ENCODE measurements around the gene AMER2. TPM values are rescaled to one million over a fixed set of nuclear protein-coding genes. Genes with fewer than 3 reads are reported as not detected.

AMER2 gene
- total and polyA plus RNA-seq, 5 experiments from 2014 or later: 0.14 TPM; not detected in 4

DNA sequence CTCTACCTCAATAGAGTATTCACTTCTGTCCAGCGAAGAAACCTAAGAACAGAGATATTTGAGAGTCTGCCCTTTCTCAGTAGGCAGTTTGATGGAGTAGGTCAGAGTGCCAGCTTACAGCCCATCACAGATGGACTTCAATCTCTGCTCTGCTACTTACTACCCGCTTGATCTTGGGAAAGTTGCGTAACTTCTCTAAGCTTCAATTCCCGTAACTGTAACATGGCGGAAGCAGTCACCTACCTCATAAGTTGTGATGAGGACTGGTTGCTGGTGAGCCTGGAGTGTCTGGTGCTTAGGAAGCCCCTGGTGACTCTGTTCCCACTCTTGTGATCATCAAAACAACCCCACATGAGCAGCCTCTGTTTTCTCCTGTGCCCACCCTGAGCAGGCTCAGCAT lies 31.0 kb downstream of the AMER2 start:
- DNase-seq (no peak), ATAC-seq (no peak)
- H3K9me3 Mint-ChIP-seq: no peaks in the 10 kb centered on the region
- no peaks in the 10 kb centered on the region for H3K4me1 Mint-ChIP-seq
- POLR2A ChIA-PET: no interaction called here
- no peak overlapping the region for H3K4me3 Mint-ChIP-seq
- peaks cover 12 to 34% (median 27%) of the 10 kb centered on the region in 5 donors for H3K27me3 Mint-ChIP-seq
- no peaks in the 10 kb centered on the region for H3K36me3 Mint-ChIP-seq
- no peak overlapping the region for H3K27ac Mint-ChIP-seq

GRCh38 chr13:25137788-25138115 lies 34.3 kb downstream of the AMER2 start:
- Mint-ChIP-seq H3K27me3 (peaks cover 11 to 42% (median 34%) of the 10 kb centered on the region in 5 donors), H3K4me1 (no peaks in the 10 kb centered on the region), H3K4me3 (no peak overlapping the region), H3K27ac (no peak overlapping the region), H3K9me3 (peaks cover 0 to 21% (median 6%) of the 10 kb centered on the region in 9 donors), H3K36me3 (peaks cover 0 to 16% (median 0%) of the 10 kb centered on the region in 3 donors)
- DNase-seq (no peak), ATAC-seq (no peak)
- POLR2A ChIA-PET: no interaction called here

GRCh38 chr13:25136880-25137787 lies 35.0 kb downstream of the AMER2 start:
- Mint-ChIP-seq H3K4me3 (no peak overlapping the region), H3K27ac (no peak overlapping the region), H3K9me3 (peaks cover 0 to 21% (median 6%) of the 10 kb centered on the region in 9 donors), H3K27me3 (peaks cover 11 to 46% (median 35%) of the 10 kb centered on the region in 5 donors), H3K36me3 (peaks cover 0 to 16% (median 0%) of the 10 kb centered on the region in 3 donors), H3K4me1 (no peaks in the 10 kb centered on the region)
- ATAC-seq (no peak), DNase-seq (no peak)
- POLR2A ChIA-PET: no interaction called here

- peaks cover 0 to 16% (median 0%) of the 10 kb centered on the region in 3 donors for H3K36me3 Mint-ChIP-seq
- H3K4me1 Mint-ChIP-seq: no peaks in the 10 kb centered on the region
- peaks cover 3 to 39% (median 29%) of the 10 kb centered on the region in 5 donors for H3K27me3 Mint-ChIP-seq
- peaks cover 0 to 21% (median 6%) of the 10 kb centered on the region in 9 donors for H3K9me3 Mint-ChIP-seq
- H3K27ac Mint-ChIP-seq: no peak overlapping the region
- POLR2A ChIA-PET: no interaction called here
- H3K4me3 Mint-ChIP-seq: no peak overlapping the region
- ATAC-seq: no peak
- no peak for DNase-seq
Observed at GRCh38 chr13:25135896-25136295, 36.2 kb downstream of the AMER2 start.

DNA sequence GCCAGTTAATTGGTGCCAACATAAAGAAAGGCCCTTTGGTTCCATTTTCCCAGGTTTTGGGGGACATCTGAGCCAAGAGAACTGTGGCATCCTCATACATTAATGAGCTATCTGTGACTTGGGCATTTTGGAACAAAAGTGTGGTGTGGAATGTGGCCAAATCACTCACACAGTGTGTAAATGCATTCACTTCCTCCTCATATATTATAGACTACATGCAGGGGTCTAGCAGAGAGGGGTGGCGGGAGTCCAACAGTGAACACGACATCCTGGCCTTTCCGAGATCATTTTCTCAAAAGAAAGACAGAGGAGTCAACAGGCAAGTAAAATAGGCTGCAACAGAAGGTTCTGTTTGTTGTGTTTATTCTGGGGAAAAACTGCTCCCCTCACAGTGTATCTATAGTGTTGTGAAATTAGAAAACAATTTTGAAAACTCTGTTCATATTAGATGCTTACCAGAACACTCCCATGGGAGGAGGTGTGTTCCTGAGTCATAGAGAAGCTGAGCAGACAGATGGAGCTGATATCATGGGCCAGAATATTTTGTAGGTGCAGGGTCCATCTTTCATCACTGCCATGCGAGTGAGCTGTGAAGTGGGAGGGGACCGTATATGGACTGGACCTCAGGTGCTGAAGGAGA lies 39.2 kb downstream of the AMER2 start:
- Mint-ChIP-seq H3K9me3 (peaks cover 0 to 21% (median 6%) of the 10 kb centered on the region in 9 donors), H3K36me3 (peaks cover 0 to 16% (median 0%) of the 10 kb centered on the region in 3 donors), H3K27me3 (peaks cover 3 to 41% (median 26%) of the 10 kb centered on the region in 5 donors), H3K4me3 (no peak overlapping the region), H3K27ac (no peak overlapping the region), H3K4me1 (no peaks in the 10 kb centered on the region)
- DNase-seq (no peak), ATAC-seq (no peak)
- POLR2A ChIA-PET: no interaction called here

DNA sequence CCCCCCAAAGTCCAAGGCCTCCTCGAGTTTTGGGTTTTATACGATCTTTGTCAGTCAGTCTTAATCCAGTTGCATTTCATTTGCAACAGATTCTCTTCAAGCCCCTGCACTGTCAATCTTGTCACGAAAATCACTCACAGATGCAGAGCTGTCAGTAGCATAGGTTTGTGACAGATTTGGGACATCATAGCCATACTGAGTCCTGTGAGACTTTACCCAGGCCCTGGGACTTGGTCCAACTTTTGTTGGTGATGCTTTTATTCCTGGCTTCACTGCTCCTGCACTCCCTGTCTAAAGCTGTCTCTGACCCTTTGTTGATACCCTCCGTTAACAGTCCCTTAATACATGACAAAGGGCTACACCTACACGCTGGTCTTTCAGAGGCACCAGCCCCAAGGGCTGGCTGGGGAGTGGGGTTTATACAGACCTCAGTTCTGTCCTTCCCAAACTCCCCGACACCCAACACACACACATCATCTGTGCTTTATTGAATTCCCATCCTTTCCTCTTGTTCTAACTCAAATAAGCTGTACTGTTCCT lies 40.1 kb downstream of the AMER2 start:
- Mint-ChIP-seq H3K27ac (no peak overlapping the region), H3K27me3 (peaks cover 5 to 44% (median 21%) of the 10 kb centered on the region in 5 donors), H3K4me1 (no peaks in the 10 kb centered on the region), H3K36me3 (peaks cover 0 to 19% (median 0%) of the 10 kb centered on the region in 3 donors), H3K9me3 (peaks cover 0 to 23% (median 10%) of the 10 kb centered on the region in 9 donors), H3K4me3 (no peak overlapping the region)
- ATAC-seq (no peak), DNase-seq (no peak)
- POLR2A ChIA-PET: no interaction called here

GRCh38 chr13:25130944-25131343 lies 41.1 kb downstream of the AMER2 start:
- Mint-ChIP-seq H3K4me1 (no peaks in the 10 kb centered on the region), H3K27me3 (peaks cover 9 to 53% (median 21%) of the 10 kb centered on the region in 5 donors), H3K36me3 (peaks cover 0 to 26% (median 0%) of the 10 kb centered on the region in 3 donors), H3K27ac (no peak overlapping the region), H3K9me3 (peaks cover 0 to 32% (median 10%) of the 10 kb centered on the region in 9 donors), H3K4me3 (no peak overlapping the region)
- no peak for DNase-seq
- ATAC-seq: no peak
- POLR2A ChIA-PET: no interaction called here

DNA sequence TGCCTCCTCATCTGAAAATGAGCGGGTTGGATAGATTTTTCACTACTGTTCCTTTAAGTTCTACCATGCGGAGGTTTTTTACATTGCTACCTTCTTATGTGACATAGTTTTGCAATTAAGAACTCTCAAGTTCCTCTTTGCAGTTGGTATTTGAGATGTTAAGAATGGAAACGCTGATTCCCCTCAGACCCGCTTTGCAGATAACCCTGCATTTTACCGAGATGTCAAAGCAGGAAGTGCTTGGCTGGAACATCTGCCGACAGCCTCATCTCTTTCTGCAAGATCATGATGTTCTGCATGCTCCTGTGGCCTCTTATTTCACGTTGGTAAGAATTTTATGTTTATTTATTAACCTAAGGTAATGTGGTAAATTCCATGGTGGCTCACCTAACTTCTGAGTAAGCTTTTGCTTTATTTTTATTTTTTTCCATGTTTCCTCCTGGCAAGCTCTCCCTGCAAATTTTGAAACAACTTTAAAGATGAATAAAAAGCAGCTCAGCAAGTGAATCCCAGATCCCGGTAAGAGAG lies 53.6 kb downstream of the AMER2 start:
- H3K4me1 Mint-ChIP-seq: peaks cover 0 to 2% (median 0%) of the 10 kb centered on the region in 4 donors
- ATAC-seq: no peak

GRCh38 chr13:25117312-25117711 lies 54.8 kb downstream of the AMER2 start:
- H3K27me3 Mint-ChIP-seq: peaks cover 19 to 79% (median 37%) of the 10 kb centered on the region in 5 donors
- POLR2A ChIA-PET: no interaction called here
- ATAC-seq: no peak

More for the DNA sequence above, 53.6 kb downstream of the AMER2 start:
- Mint-ChIP-seq H3K4me3 (peak overlapping the region in 1 of 10 donors; percentile 34), H3K9me3 (peaks cover 0 to 20% (median 8%) of the 10 kb centered on the region in 9 donors), H3K36me3 (peaks cover 0 to 19% (median 0%) of the 10 kb centered on the region in 3 donors), H3K27me3 (peaks cover 19 to 90% (median 37%) of the 10 kb centered on the region in 5 donors), H3K27ac (no peak overlapping the region)
- DNase-seq: no peak
- POLR2A ChIA-PET: no interaction called here

GRCh38 chr13:25116044-25116443 lies 56.0 kb downstream of the AMER2 start:
- H3K4me3 Mint-ChIP-seq: no peak overlapping the region
- ATAC-seq: no peak
- peaks cover 16 to 67% (median 31%) of the 10 kb centered on the region in 5 donors for H3K27me3 Mint-ChIP-seq
- H3K9me3 Mint-ChIP-seq: peaks cover 0 to 4% (median 0%) of the 10 kb centered on the region in 9 donors
- no peak for DNase-seq
- H3K36me3 Mint-ChIP-seq: no peaks in the 10 kb centered on the region
- H3K27ac Mint-ChIP-seq: no peak overlapping the region
- peaks cover 0 to 2% (median 0%) of the 10 kb centered on the region in 4 donors for H3K4me1 Mint-ChIP-seq
- POLR2A ChIA-PET: no interaction called here

More at GRCh38 chr13:25117312-25117711, 54.8 kb downstream of the AMER2 start:
- peaks cover 0 to 12% (median 2%) of the 10 kb centered on the region in 9 donors for H3K9me3 Mint-ChIP-seq
- no peak overlapping the region for H3K27ac Mint-ChIP-seq
- peaks cover 0 to 10% (median 0%) of the 10 kb centered on the region in 3 donors for H3K36me3 Mint-ChIP-seq
- peaks cover 0 to 2% (median 0%) of the 10 kb centered on the region in 4 donors for H3K4me1 Mint-ChIP-seq
- DNase-seq: no peak
- H3K4me3 Mint-ChIP-seq: no peak overlapping the region

DNA sequence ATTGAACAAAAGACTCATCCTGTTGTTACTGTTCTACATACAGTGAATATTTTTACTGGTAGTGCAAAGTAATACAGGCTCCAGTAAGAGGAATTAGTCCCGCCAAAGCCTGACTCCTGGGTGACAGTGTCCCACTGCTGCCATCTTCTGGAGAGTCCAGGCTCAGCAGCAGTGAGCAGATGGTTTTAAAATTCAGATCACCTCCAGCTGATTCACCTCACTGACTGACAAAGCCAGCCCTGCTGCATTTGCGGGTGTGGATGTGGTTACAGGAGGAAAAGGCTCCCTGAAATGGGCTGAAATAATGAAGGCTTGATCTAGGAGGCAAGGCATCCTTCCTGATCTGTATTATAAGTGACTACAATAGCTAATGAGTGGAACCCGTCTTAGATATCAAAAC lies 57.9 kb downstream of the AMER2 start:
- no peak overlapping the region for H3K27ac Mint-ChIP-seq
- H3K27me3 Mint-ChIP-seq: peaks cover 10 to 49% (median 27%) of the 10 kb centered on the region in 5 donors
- peak; percentile 63 to 75 for ATAC-seq
- H3K9me3 Mint-ChIP-seq: no peaks in the 10 kb centered on the region
- peak in 8 of 10 donors; percentile 8 to 52 (median 34) for DNase-seq
- no peaks in the 10 kb centered on the region for H3K36me3 Mint-ChIP-seq
- POLR2A ChIA-PET: no interaction called here
- H3K4me1 Mint-ChIP-seq: peaks cover 0 to 2% (median 0%) of the 10 kb centered on the region in 4 donors
- H3K4me3 Mint-ChIP-seq: no peak overlapping the region

GRCh38 chr13:25112695-25113255 lies 59.3 kb downstream of the AMER2 start:
- ATAC-seq: no peak
- Mint-ChIP-seq H3K9me3 (peaks cover 0 to 8% (median 0%) of the 10 kb centered on the region in 9 donors), H3K4me3 (no peak overlapping the region), H3K27me3 (peaks cover 10 to 38% (median 22%) of the 10 kb centered on the region in 5 donors), H3K36me3 (no peaks in the 10 kb centered on the region), H3K4me1 (no peaks in the 10 kb centered on the region), H3K27ac (no peak overlapping the region)
- no peak for DNase-seq
- POLR2A ChIA-PET: no interaction called here
